Measurements from ENCODE around the gene DSTN. TPM values are rescaled to one million over a fixed set of nuclear protein-coding genes. Genes with fewer than 3 reads are reported as not detected.

Gene DSTN
- total RNA-seq, 2 experiments from 2014 or later: 25.5 to 58.1 TPM

GRCh38 chr20:17614176-17614811, 44.4 kb downstream of the DSTN start:
- no peaks in the 10 kb centered on the region for H3K9me2 ChIP-seq (ENCODE audit: insufficient read depth, low read length)
- no peaks in the 10 kb centered on the region for H4K20me1 ChIP-seq (ENCODE audit: insufficient read depth, low read length)
- TF ChIP-seq EZH2phosphoT487 (IDR thresholded peaks at IDR 0.05; ENCODE audit: borderline replicate concordance, low read depth, low read length) (no peak), CTCF (conservative IDR thresholded peaks at IDR 0.05; ENCODE audit: low read length) (no peak)
- H3K4me2 ChIP-seq (ENCODE audit: low read length): no peak overlapping the region
- intact Hi-C loops (cut with micrococcal nuclease; ENCODE audit: unreplicated experiment): no loop called here
- H3K4me1 ChIP-seq (ENCODE audit: insufficient read depth, low read length, poor library complexity, severe bottlenecking): no peaks in the 10 kb centered on the region
- H3K9me3 ChIP-seq (ENCODE audit: low read length): no peaks in the 10 kb centered on the region
- no peak overlapping the region for H3K27ac ChIP-seq (ENCODE audit: low read depth, low read length, poor library complexity, severe bottlenecking)
- DNase-seq (ENCODE audit: low spot score): no peak
- no peak overlapping the region for H2AFZ ChIP-seq (ENCODE audit: low read length)
- no peak overlapping the region for H3K4me3 ChIP-seq (ENCODE audit: low read depth, low read length, poor library complexity, severe bottlenecking)
- no TSS peak for BruUV-seq (replicated peaks)
- CTCF ChIA-PET (ENCODE audit: unreplicated experiment): no interaction called here
- POLR2A ChIA-PET: no interaction called here
- H3K36me3 ChIP-seq (ENCODE audit: insufficient read depth, low read length): no peaks in the 10 kb centered on the region
- H3K79me2 ChIP-seq (ENCODE audit: insufficient read depth, low read depth, low read length): no peaks in the 10 kb centered on the region

GRCh38 chr20:17614812-17615644, 45.2 kb downstream of the DSTN start:
- Histone ChIP-seq H3K4me3 (ENCODE audit: low read depth, low read length, poor library complexity, severe bottlenecking) (no peak overlapping the region), H3K4me2 (ENCODE audit: low read length) (no peak overlapping the region), H3K9me2 (ENCODE audit: insufficient read depth, low read length) (no peaks in the 10 kb centered on the region), H4K20me1 (ENCODE audit: insufficient read depth, low read length) (no peaks in the 10 kb centered on the region), H3K4me1 (ENCODE audit: insufficient read depth, low read length, poor library complexity, severe bottlenecking) (no peaks in the 10 kb centered on the region), H3K79me2 (ENCODE audit: insufficient read depth, low read depth, low read length) (no peaks in the 10 kb centered on the region), H3K36me3 (ENCODE audit: insufficient read depth, low read length) (no peaks in the 10 kb centered on the region), H3K9me3 (ENCODE audit: low read length) (no peaks in the 10 kb centered on the region), H2AFZ (ENCODE audit: low read length) (no peak overlapping the region), H3K27ac (ENCODE audit: low read depth, low read length, poor library complexity, severe bottlenecking) (no peak overlapping the region)
- TF ChIP-seq EZH2phosphoT487 (IDR thresholded peaks at IDR 0.05; ENCODE audit: borderline replicate concordance, low read depth, low read length): no peak
- TF ChIP-seq CTCF (conservative IDR thresholded peaks at IDR 0.05; ENCODE audit: low read length): no peak
- ChIA-PET POLR2A (interaction anchor here (0.5 kb wide), 1 partner anchor 1306 kb away, joined by 3 read pairs; no protein-coding TSS in a partner anchor), CTCF (ENCODE audit: unreplicated experiment) (no interaction called here)
- no peak for DNase-seq (ENCODE audit: low spot score)
- BruUV-seq (replicated peaks): no TSS peak
- intact Hi-C loops (cut with micrococcal nuclease; ENCODE audit: unreplicated experiment): no loop called here

All from OCI-LY7 (cell line).